GM18873 (cell line): ENCODE measurements around the gene PRKAR1A.
"Not testable (repeated sequence)": the region's sequence is repeated elsewhere in the genome, so short reads cannot be mapped to it uniquely, and the experiment has no call there.

ENCODE experiments used
- ATAC-seq: cut with Tn5 transposase; IDR thresholded peaks from one replicate; pipeline ENCODE4 v1.9.1; 2021; ENCODE audit warnings: mild to moderate bottlenecking, moderate library complexity, moderate number of reproducible peaks; ENCODE audit not compliant: unreplicated experiment, low FRiP score

Gene PRKAR1A

GRCh38 chr17:68573338-68573737 is 61.1 kb downstream of the PRKAR1A start:
- no peak for ATAC-seq

GRCh38 chr17:68576137-68576536 is 63.9 kb downstream of the PRKAR1A start:
- ATAC-seq = no peak

DNA sequence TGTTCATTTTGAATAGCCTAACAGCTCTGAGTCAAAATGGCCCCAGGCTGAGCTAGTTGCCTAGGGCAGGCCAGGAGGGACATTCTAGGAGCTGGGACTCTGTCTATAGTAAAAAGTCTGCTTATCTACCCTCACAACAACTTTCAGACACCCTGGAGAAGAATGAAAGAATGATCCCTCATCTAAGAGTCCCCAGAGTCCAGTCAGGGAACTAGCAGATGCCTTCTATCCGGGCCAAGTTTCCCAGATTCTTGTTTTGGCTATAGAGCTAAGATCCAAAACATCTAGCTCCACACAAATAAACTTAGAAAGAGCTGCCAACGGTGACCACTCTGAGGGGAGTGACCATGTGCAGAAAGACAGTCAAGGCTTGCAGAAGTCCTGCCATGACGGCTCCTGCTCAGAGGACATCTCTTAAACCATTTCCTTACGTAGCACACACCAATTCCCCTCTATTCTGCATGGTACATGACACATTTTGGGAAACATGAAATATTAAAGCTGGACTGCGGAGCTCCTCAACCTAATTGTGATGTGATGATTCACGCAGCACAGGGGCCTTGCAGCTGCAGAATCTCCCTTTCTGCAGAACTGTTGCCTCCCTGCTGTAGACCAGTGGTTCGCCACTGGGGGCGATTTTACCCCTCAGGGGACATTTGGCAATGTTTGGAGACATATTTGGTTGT is 64.7 kb downstream of the PRKAR1A start:
- ATAC-seq = no peak

DNA sequence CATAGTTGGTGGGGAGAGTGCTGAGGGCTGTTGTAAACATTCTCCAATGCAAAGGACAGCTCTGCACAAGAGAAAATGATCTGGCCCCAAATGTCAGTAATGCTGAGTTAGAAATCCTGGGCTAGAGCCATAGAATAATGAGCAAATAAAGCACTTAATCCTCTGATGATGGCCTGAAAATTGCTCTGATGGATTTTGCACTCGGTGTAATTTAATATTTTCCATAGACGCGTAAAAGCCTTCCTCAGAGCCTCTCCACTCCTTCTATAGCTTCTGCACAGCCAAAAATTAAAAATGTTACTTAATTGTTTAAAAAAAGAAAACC is 65.2 kb downstream of the PRKAR1A start:
- no peak for ATAC-seq

- no peak for ATAC-seq
Measured at GRCh38 chr17:68578236-68578635, 66.0 kb downstream of the PRKAR1A start.

DNA sequence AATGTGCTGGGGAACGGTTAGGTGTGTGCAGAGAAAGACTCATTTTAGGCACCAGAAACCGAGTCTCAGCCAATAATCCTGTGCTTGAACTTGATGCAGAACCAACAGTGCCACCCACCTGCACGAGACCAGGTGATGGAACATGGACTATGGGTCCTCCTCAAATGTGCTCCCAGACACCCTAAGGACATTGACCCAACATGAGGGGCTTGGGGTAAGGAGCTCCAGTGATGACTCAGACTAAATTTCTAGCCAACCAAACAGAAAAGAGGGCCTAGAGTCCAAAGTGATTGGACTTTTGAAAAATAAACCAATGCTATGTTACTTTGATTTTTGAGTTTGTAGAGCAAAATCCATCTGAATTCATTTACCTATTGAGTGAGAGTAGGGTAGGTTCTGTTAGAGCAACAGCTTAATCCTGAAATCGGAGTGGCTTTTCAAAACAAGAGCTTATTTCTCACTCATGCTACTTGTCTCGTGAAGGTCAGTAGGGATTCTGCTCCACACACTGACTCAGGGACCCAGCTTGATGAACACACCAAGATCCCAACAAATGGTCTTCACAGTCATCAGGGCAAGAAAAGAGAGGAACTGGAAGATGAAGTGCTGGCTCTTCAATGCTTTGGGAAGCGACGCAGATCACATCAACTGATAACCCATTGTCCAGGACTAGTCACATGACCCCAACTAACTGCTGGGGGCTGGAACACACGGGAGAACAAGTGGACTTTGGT is 67.1 kb downstream of the PRKAR1A start:
- ATAC-seq = no peak

GRCh38 chr17:68580236-68580770 is 68.1 kb downstream of the PRKAR1A start:
- no peak for ATAC-seq

- no peak for ATAC-seq
Measured at GRCh38 chr17:68581863-68582645, 69.8 kb downstream of the PRKAR1A start.

GRCh38 chr17:68582867-68583266 is 70.6 kb downstream of the PRKAR1A start:
- ATAC-seq = not testable (repeated sequence)

GRCh38 chr17:68584581-68585303 is 72.5 kb downstream of the PRKAR1A start:
- ATAC-seq = no peak

DNA sequence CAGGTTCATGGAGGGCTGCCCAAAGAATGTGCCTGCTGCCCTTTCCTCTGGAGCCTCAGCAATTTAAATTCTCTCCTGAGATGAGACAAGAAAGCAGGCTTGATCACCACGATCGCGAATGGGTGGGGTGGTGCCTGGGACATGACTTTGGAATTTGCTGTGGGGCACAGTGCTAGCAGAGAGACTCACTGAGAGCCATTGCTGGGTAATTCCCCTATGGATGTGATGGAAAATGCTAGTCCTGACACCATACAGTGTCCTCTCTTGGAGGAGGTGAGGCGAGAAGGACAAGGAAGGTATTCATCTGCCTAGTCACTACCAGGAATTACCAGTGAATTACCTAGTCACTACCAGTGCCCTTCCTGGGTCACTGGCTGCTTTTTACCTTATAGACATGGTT is 73.4 kb downstream of the PRKAR1A start:
- no peak for ATAC-seq

GRCh38 chr17:68587026-68587425 is 74.8 kb downstream of the PRKAR1A start:
- no peak for ATAC-seq

DNA sequence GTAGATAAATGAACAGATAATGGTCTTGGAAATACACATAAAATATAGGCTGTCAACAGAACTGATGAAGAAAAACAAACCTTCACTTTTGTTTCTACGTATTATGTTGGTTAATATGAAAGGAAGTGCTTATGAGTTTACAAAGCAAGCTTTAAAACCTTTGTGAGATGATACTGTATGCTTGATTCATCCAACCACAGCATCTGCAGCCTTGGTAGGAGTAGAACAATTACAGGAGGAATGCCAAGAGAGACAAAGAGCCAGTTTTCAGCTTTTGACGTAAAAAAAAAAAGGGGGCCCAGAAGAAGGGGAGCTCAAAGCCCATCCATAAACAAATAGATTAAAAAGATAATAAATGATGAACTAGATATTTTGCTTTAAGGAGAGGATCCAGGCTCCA is 75.6 kb downstream of the PRKAR1A start:
- no peak for ATAC-seq

- ATAC-seq = no peak
Measured at GRCh38 chr17:68588362-68588761, 76.1 kb downstream of the PRKAR1A start.

DNA sequence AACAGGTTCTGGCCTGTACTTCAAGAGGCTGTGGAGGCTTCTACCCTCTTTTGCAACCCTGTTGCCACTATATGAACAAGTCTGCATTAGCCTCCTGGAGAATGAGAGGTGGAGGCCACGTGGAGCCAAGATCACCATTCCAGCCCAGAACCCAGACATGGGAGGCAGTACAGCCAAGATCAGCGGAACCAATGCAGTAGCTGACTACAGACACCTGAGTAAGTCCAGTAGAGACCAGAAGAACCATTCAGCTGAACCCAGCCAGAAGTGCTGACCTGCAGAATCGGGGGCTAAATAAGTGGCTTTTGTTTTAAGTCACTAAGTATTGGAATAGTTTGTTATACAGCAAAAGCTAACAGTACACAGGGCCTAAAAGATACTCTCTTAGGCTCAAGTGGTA is 76.9 kb downstream of the PRKAR1A start:
- no peak for ATAC-seq

GRCh38 chr17:68591583-68591982 is 79.4 kb downstream of the PRKAR1A start:
- no peak for ATAC-seq

- no peak for ATAC-seq
Measured at GRCh38 chr17:68592009-68592408, 79.8 kb downstream of the PRKAR1A start.

GRCh38 chr17:68592682-68593641 is 80.7 kb downstream of the PRKAR1A start:
- no peak for ATAC-seq

- ATAC-seq = no peak
Measured at GRCh38 chr17:68594552-68594951, 82.3 kb downstream of the PRKAR1A start.
